Hematopoietic multipotent progenitor cell treated with erythropoietin and hydrocortisone succinate and interleukin-3 and kit ligand, for 15 days (in vitro differentiated cells): ENCODE data around the gene LPGAT1.
A peak's percentile ranks its signal among the peaks of the same experiment; 100 is the strongest.
"Not testable (repeated sequence)": the region's sequence is repeated elsewhere in the genome, so short reads cannot be mapped to it uniquely, and the experiment has no call there.

Experiments
- DNase-seq: peaks from one replicate; pipeline ENCODE4 v3.0.0-alpha.2; 2015; ENCODE audit warnings: low spot score

The LPGAT1 gene

GRCh38 chr1:211830328-211831142 lies at the start of gene LPGAT1:
Gene LPGAT1 (minus strand): TSS chr1:211830763. CDS start chr1:211829296, 1,467 bp downstream.
- DNase-seq, result peak; percentile 58

- no peak for DNase-seq
Measured at GRCh38 chr1:211879475-211879874, 48.9 kb upstream of the LPGAT1 start.

- DNase-seq, result no peak
Measured at GRCh38 chr1:211876851-211877590, 46.5 kb upstream of the LPGAT1 start.

GRCh38 chr1:211875541-211875940 lies 45.0 kb upstream of the LPGAT1 start:
- no peak for DNase-seq

- DNase-seq, result no peak
Measured at GRCh38 chr1:211874521-211875347, 44.2 kb upstream of the LPGAT1 start.

GRCh38 chr1:211873731-211874130 lies 43.2 kb upstream of the LPGAT1 start:
- not testable (repeated sequence) for DNase-seq

- no peak for DNase-seq
Measured at GRCh38 chr1:211870156-211870555, 39.6 kb upstream of the LPGAT1 start.

- no peak for DNase-seq
Measured at GRCh38 chr1:211865180-211865579, 34.6 kb upstream of the LPGAT1 start.

GRCh38 chr1:211859405-211859804 lies 28.8 kb upstream of the LPGAT1 start:
- DNase-seq, result no peak

GRCh38 chr1:211851174-211851573 lies 20.6 kb upstream of the LPGAT1 start:
- no peak for DNase-seq

- no peak for DNase-seq
Measured at GRCh38 chr1:211843507-211844298, 13.1 kb upstream of the LPGAT1 start.

- DNase-seq, result no peak
Measured at GRCh38 chr1:211843018-211843417, 12.5 kb upstream of the LPGAT1 start.

GRCh38 chr1:211842518-211842917 lies 12.0 kb upstream of the LPGAT1 start:
- DNase-seq, result no peak

- DNase-seq, result no peak
Measured at GRCh38 chr1:211839106-211839505, 8.5 kb upstream of the LPGAT1 start.

- no peak for DNase-seq
Measured at GRCh38 chr1:211833174-211833820, 2.7 kb upstream of the LPGAT1 start.

GRCh38 chr1:211832661-211833060 lies 2.1 kb upstream of the LPGAT1 start:
- no peak for DNase-seq

- DNase-seq, result no peak
Measured at GRCh38 chr1:211831558-211832323, 1.2 kb upstream of the LPGAT1 start.

- no peak for DNase-seq
Measured at GRCh38 chr1:211830055-211830327, 572 bp downstream of the LPGAT1 start.

- DNase-seq, result no peak
Measured at GRCh38 chr1:211829343-211830054, 1.1 kb downstream of the LPGAT1 start.
